Measurements from ENCODE around the gene KRTAP6-2.

The KRTAP6-2 gene

GRCh38 chr21:30598802-30599201 lies at the start of gene KRTAP6-2:
TSS of gene KRTAP6-2 (minus strand) at chr21:30598902. CDS start at chr21:30598874, 28 bp downstream.
- no peak for DNase-seq (ENCODE audit: low read depth in 2 of 2)

- no peak for DNase-seq (ENCODE audit: low read depth in 2 of 2)
Measured at GRCh38 chr21:30646904-30647414, 48.3 kb upstream of the KRTAP6-2 start.

GRCh38 chr21:30642564-30642963 lies 43.9 kb upstream of the KRTAP6-2 start, which contains the start of gene KRTAP20-3:
TSS of gene KRTAP20-3 (plus strand) at chr21:30642864.
- DNase-seq (ENCODE audit: low read depth in 2 of 2): no peak

GRCh38 chr21:30638686-30639085 lies 40.0 kb upstream of the KRTAP6-2 start:
- no peak for DNase-seq (ENCODE audit: low read depth in 2 of 2)

GRCh38 chr21:30634906-30635305 lies 36.2 kb upstream of the KRTAP6-2 start, which contains the start of gene KRTAP20-2:
TSS of gene KRTAP20-2 (plus strand) at chr21:30635206. CDS start at chr21:30635264, 58 bp downstream.
- no peak for DNase-seq (ENCODE audit: low read depth in 2 of 2)

- no peak for DNase-seq (ENCODE audit: low read depth in 2 of 2)
Measured at GRCh38 chr21:30629200-30629599, 30.5 kb upstream of the KRTAP6-2 start.

- no peak for DNase-seq (ENCODE audit: low read depth in 2 of 2)
Measured at GRCh38 chr21:30628109-30628508, 29.4 kb upstream of the KRTAP6-2 start.

- no peak for DNase-seq (ENCODE audit: low read depth in 2 of 2)
Measured at GRCh38 chr21:30625449-30626165, 26.9 kb upstream of the KRTAP6-2 start.

GRCh38 chr21:30623362-30623761 lies 24.7 kb upstream of the KRTAP6-2 start:
- no peak for DNase-seq (ENCODE audit: low read depth in 2 of 2)

GRCh38 chr21:30620522-30620921 lies 21.8 kb upstream of the KRTAP6-2 start, which contains the start of gene KRTAP20-4:
TSS of gene KRTAP20-4 (plus strand) at chr21:30620627.
- no peak for DNase-seq (ENCODE audit: low read depth in 2 of 2)

GRCh38 chr21:30620080-30620479 lies 21.4 kb upstream of the KRTAP6-2 start:
- no peak for DNase-seq (ENCODE audit: low read depth in 2 of 2)

- DNase-seq (ENCODE audit: low read depth in 2 of 2): no peak
Measured at GRCh38 chr21:30616125-30616524, 17.4 kb upstream of the KRTAP6-2 start, which contains the start of gene KRTAP20-1. TSS of gene KRTAP20-1 (plus strand) at chr21:30616425. CDS start at chr21:30616455, 30 bp downstream.

GRCh38 chr21:30615199-30615598 lies 16.5 kb upstream of the KRTAP6-2 start:
- no peak for DNase-seq (ENCODE audit: low read depth in 2 of 2)

- no peak for DNase-seq (ENCODE audit: low read depth in 2 of 2)
Measured at GRCh38 chr21:30613836-30614235, 15.1 kb upstream of the KRTAP6-2 start, which contains the start of gene KRTAP6-1. TSS of gene KRTAP6-1 (minus strand) at chr21:30613930. CDS start at chr21:30613904, 26 bp downstream.

- DNase-seq (ENCODE audit: low read depth in 2 of 2): no peak
Measured at GRCh38 chr21:30612132-30612531, 13.4 kb upstream of the KRTAP6-2 start.

- DNase-seq (ENCODE audit: low read depth in 2 of 2): no peak
Measured at GRCh38 chr21:30605968-30606367, 7.3 kb upstream of the KRTAP6-2 start.

- no peak for DNase-seq (ENCODE audit: low read depth in 2 of 2)
Measured at GRCh38 chr21:30600787-30601186, 2.1 kb upstream of the KRTAP6-2 start, which contains the start of gene KRTAP22-1. TSS of gene KRTAP22-1 (plus strand) at chr21:30601087.

- DNase-seq (ENCODE audit: low read depth in 2 of 2): no peak
Measured at GRCh38 chr21:30592140-30592539, 6.6 kb downstream of the KRTAP6-2 start, which contains the start of gene KRTAP6-3. TSS of gene KRTAP6-3 (plus strand) at chr21:30592440. CDS start at chr21:30592446, 6 bp downstream.

GRCh38 chr21:30590297-30590696 lies 8.4 kb downstream of the KRTAP6-2 start, which contains the start of gene KRTAP22-2:
TSS of gene KRTAP22-2 (minus strand) at chr21:30590397.
- no peak for DNase-seq (ENCODE audit: low read depth in 2 of 2)

- DNase-seq (ENCODE audit: low read depth in 2 of 2): no peak
Measured at GRCh38 chr21:30582870-30583269, 15.8 kb downstream of the KRTAP6-2 start.

GRCh38 chr21:30580132-30580531 lies 18.6 kb downstream of the KRTAP6-2 start:
- no peak for DNase-seq (ENCODE audit: low read depth in 2 of 2)

- no peak for DNase-seq (ENCODE audit: low read depth in 2 of 2)
Measured at GRCh38 chr21:30579346-30579745, 19.4 kb downstream of the KRTAP6-2 start.

GRCh38 chr21:30577766-30578165 lies 20.9 kb downstream of the KRTAP6-2 start:
- DNase-seq (ENCODE audit: low read depth in 2 of 2): no peak

Measured in stimulated activated CD8-positive, alpha-beta memory T cell treated with anti-CD3 and anti-CD28 coated beads, Interleukin-7, amount 100 ng/mL, for 4 hours (primary cell).